Superior temporal gyrus (tissue), 1 donor: ENCODE results near the gene SNCAIP.

ENCODE experiments used
- DNase-seq: peaks from one replicate; pipeline ENCODE4 v3.0.0-alpha.2; 2016; ENCODE audit errors: extremely low spot score

SNCAIP gene

DNA sequence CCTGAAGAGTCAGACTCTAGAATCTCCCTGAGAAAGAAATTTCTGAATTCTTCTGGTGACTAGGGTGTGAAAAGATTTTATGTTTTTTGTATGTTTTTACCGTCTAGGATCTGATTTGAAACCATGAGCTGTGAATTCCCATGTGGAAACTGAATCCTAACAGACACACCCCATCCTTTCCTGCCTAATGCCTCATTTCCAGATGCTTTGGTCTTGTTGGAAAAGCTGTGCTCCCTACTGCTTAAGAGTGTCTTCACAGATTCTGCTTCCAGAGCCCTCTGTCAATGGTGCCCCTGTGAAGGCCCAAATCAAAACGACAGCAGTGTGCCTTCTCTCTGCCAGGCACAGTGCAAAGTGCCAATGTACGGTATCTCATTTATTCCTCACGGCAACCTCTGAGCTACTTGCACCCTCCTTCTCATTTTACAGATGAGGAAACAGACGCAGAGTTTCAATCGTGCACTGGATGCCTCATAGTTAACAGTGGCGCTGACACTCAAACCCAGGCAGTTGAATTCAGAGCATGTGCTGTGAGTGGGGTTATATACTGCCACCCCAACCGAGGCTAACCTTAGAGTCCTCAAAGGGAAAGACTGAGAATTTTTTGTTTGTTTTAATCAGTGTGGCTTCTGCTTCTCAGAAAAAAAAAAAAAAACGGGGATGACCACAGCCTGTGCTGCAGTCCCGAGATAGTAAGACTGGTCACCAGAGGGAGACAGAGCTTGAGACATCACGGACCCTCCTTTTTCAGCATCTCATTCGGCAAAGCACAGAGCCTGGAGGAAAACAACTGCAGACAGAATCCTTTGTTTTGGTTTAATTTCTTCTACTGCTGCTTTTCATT lies 188.4 kb downstream of the SNCAIP start:
- DNase-seq: peak; percentile 78

DNA sequence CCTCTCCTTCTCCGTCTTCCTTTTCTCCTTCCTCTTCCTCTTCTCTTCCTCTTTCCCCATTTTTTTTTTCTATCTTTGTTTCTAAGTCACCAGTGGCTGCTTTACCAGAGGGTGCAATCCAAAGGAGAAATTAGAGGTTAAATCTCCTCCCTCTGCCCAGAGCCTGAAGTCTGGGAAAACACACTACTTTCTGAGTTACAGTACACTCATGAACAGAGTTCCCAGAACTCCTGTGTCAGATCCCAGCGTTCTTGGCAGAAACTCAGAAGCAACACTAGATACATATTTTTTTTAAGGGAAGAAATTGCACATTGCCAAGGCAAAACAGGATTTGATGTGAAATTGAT lies 189.0 kb downstream of the SNCAIP start:
- DNase-seq: no peak

DNA sequence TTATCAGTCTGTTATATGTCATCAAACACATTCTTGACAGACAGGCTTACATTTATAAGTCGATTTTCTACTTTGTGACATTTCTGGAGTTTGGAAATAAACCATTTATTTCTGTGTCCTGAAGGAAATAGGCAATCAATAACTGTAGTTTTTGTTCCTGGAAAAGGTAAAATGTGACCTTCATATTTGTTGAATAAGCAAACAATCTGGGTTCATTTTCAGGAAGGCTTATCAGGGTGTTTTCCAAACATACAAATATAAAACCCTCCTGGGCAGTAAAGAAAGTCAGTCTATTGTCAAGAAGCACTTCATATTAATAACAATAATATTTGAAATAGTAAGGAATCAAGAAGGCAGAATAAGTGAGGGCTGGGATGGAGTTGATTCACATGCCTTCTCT lies 195.0 kb downstream of the SNCAIP start:
- DNase-seq: no peak

DNA sequence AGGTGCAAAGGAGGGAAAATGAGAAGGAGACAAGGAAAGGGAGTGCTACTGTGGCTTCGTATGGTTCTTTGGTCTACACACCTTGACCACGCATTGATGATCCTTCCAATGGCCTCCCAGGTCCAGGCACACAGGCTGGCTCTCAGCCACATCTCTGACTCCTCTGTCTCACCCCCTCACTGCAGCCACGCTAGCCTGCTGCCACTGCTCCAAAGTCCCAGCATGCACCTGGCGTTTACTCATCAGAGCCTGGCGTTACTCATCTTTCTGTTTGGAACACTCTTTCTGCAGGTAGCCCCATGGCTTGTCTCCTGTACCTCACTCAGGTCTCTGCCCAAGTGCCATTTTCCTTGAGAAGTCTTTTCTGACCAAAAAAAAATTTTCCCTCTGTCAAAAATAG lies 195.5 kb downstream of the SNCAIP start:
- no peak for DNase-seq

DNA sequence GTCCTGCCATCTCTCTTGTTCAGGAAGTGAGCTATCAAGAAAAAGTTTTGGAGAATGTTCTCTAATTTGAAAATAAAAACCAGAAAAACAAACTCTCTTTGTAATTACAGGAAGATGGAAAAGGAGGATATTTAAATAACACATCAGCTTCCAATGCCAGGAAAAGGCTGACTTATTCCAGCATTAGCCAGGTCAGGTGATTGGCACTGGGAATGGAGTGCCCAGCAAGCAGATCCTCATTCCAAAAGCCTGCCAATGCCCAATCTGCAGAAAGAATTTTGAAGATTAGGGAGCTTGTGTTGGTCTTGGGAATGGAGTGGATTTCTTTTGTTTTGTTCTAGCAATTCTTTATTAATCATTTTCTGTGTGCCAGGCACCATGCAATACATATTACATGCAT lies 196.6 kb downstream of the SNCAIP start:
- DNase-seq: no peak
